ENCODE results near the gene SIGLEC5. TPM values are rescaled to one million over a fixed set of nuclear protein-coding genes. Genes with fewer than 3 reads are reported as not detected.
"Not testable (repeated sequence)": the region's sequence is repeated elsewhere in the genome, so short reads cannot be mapped to it uniquely, and the experiment has no call there.

SIGLEC5 gene
- total RNA-seq, 1 donor from 2014 or later: not detected

- peaks cover 12% of the 10 kb centered on the region for H3K27me3 Mint-ChIP-seq (ENCODE audit: low read depth)
- H3K4me1 Mint-ChIP-seq (ENCODE audit: low read depth): no peaks in the 10 kb centered on the region
- no peaks in the 10 kb centered on the region for H3K36me3 Mint-ChIP-seq (ENCODE audit: low read depth)
- no peak overlapping the region for H3K27ac Mint-ChIP-seq (ENCODE audit: unreplicated experiment)
- no peak for TF ChIP-seq CTCF (IDR thresholded peaks at IDR 0.05)
- no peaks in the 10 kb centered on the region for H3K9me3 Mint-ChIP-seq (ENCODE audit: low read depth)
- DNase-seq (ENCODE audit: low spot score): no peak
- no peak overlapping the region for H3K4me3 Mint-ChIP-seq (ENCODE audit: unreplicated experiment)
Measured at GRCh38 chr19:51651216-51651846, 21.1 kb upstream of the SIGLEC5 start.

GRCh38 chr19:51647318-51647717 lies 17.1 kb upstream of the SIGLEC5 start:
- Mint-ChIP-seq H3K27me3 (ENCODE audit: low read depth) (peaks cover 26% of the 10 kb centered on the region), H3K4me1 (ENCODE audit: low read depth) (no peaks in the 10 kb centered on the region), H3K9me3 (ENCODE audit: low read depth) (no peaks in the 10 kb centered on the region), H3K4me3 (ENCODE audit: unreplicated experiment) (no peak overlapping the region), H3K36me3 (ENCODE audit: low read depth) (no peaks in the 10 kb centered on the region), H3K27ac (ENCODE audit: unreplicated experiment) (no peak overlapping the region)
- no peak for TF ChIP-seq CTCF (IDR thresholded peaks at IDR 0.05)
- DNase-seq (ENCODE audit: low spot score): no peak

GRCh38 chr19:51646730-51647129 lies 16.5 kb upstream of the SIGLEC5 start, which contains the start of gene SIGLEC14:
TSS of gene SIGLEC14 (minus strand) at chr19:51646825. CDS start at chr19:51646759, 66 bp downstream.
- not testable (repeated sequence) for H3K4me3 Mint-ChIP-seq (ENCODE audit: unreplicated experiment); H3K27ac Mint-ChIP-seq (ENCODE audit: unreplicated experiment); H3K36me3 Mint-ChIP-seq (ENCODE audit: low read depth); H3K9me3 Mint-ChIP-seq (ENCODE audit: low read depth); DNase-seq (ENCODE audit: low spot score); H3K4me1 Mint-ChIP-seq (ENCODE audit: low read depth)
- H3K27me3 Mint-ChIP-seq (ENCODE audit: low read depth): peaks cover 27% of the 10 kb centered on the region

- DNase-seq (ENCODE audit: low spot score): no peak
- Mint-ChIP-seq H3K9me3 (ENCODE audit: low read depth) (no peaks in the 10 kb centered on the region), H3K4me3 (ENCODE audit: unreplicated experiment) (no peak overlapping the region), H3K4me1 (ENCODE audit: low read depth) (no peaks in the 10 kb centered on the region), H3K27me3 (ENCODE audit: low read depth) (peaks cover 29% of the 10 kb centered on the region), H3K36me3 (ENCODE audit: low read depth) (no peaks in the 10 kb centered on the region), H3K27ac (ENCODE audit: unreplicated experiment) (no peak overlapping the region)
- no peak for TF ChIP-seq CTCF (IDR thresholded peaks at IDR 0.05)
Measured at GRCh38 chr19:51644636-51645271, 14.6 kb upstream of the SIGLEC5 start.

- Mint-ChIP-seq H3K27ac (ENCODE audit: unreplicated experiment) (no peak overlapping the region), H3K36me3 (ENCODE audit: low read depth) (no peaks in the 10 kb centered on the region), H3K27me3 (ENCODE audit: low read depth) (peaks cover 30% of the 10 kb centered on the region), H3K4me3 (ENCODE audit: unreplicated experiment) (no peak overlapping the region), H3K4me1 (ENCODE audit: low read depth) (no peaks in the 10 kb centered on the region), H3K9me3 (ENCODE audit: low read depth) (peaks cover 17% of the 10 kb centered on the region)
- DNase-seq (ENCODE audit: low spot score): no peak
- no peak for TF ChIP-seq CTCF (IDR thresholded peaks at IDR 0.05)
Measured at GRCh38 chr19:51641648-51642047, 11.4 kb upstream of the SIGLEC5 start.

- no peak for DNase-seq (ENCODE audit: low spot score)
- Mint-ChIP-seq H3K27ac (ENCODE audit: unreplicated experiment) (no peak overlapping the region), H3K9me3 (ENCODE audit: low read depth) (peaks cover 21% of the 10 kb centered on the region), H3K4me3 (ENCODE audit: unreplicated experiment) (no peak overlapping the region), H3K36me3 (ENCODE audit: low read depth) (no peaks in the 10 kb centered on the region), H3K27me3 (ENCODE audit: low read depth) (peaks cover 30% of the 10 kb centered on the region), H3K4me1 (ENCODE audit: low read depth) (no peaks in the 10 kb centered on the region)
- no peak for TF ChIP-seq CTCF (IDR thresholded peaks at IDR 0.05)
Measured at GRCh38 chr19:51640386-51640785, 10.2 kb upstream of the SIGLEC5 start.
